Adrenal gland (tissue), 5 donors: ENCODE measurements around the gene CEACAM1.

ENCODE experiments used
- CTCF ChIP-seq, 6 experiments: fragments of 450-650 bp in 4 of 6; fragments of 200-600 bp in 2 of 6; sonication (generic) in 1 of 6; IDR thresholded peaks; 1 replicate in 5 of 6; 2 replicates in 1 of 6; pipeline versions ENCODE4 v1.5.1 to v1.8.0; 2016 to 2021; ENCODE audit warnings: antibody characterized with exemption in 6 of 6, mild to moderate bottlenecking in 2 of 6, moderate library complexity in 1 of 6
- POLR2A ChIP-seq, 2 donors: fragments of 450-650 bp; IDR thresholded peaks; one replicate each; pipeline ENCODE4 v1.6.1; 2017; ENCODE audit warnings: antibody characterized with exemption in 2 of 2, mild to moderate bottlenecking in 2 of 2, moderate library complexity in 1 of 2
- donor health status: DM: no; HTN: no; CAD: no.

- TF ChIP-seq POLR2A (IDR thresholded peaks at IDR 0.05) (no peak), CTCF (IDR thresholded peaks at IDR 0.05) (no peak)
Observed at GRCh38 chr19:42528354-42529247, at the start of gene CEACAM1.
